ENCODE data around the gene CCNQ.
A peak's percentile ranks its signal among the peaks of the same experiment; 100 is the strongest.

The CCNQ gene

DNA sequence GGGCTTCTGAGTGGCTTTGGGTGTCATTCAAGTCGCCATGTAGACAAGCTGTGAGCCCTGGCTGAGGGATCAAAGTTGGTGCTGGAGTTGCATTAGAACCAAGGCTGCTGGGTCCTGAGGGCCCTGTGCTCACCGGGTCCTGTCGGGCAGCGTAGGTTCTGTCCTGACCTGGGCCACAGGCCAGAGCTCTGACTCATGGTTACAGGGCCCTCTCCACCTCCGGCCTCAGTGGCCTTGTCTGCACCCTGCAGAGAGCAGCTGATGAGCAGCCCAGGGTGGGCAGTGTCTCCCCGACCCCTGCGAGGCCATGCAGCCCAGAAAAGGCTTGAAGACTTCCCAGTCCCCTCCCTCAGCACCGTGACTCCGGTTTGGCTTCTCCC is 59.0 kb downstream of the CCNQ start:
- Histone ChIP-seq H3F3A (ENCODE audit: insufficient read depth, low read length) (no peaks in the 10 kb centered on the region), H4K20me1 (ENCODE audit: insufficient read depth, low read length) (no peaks in the 10 kb centered on the region), H3K9me3 (replicated peaks; ENCODE audit: insufficient read depth, low read length) (no peaks in the 10 kb centered on the region), H2AFZ (ENCODE audit: low read length) (no peak overlapping the region), H3K9ac (ENCODE audit: low read length) (no peak overlapping the region), H3K9me2 (replicated peaks; ENCODE audit: insufficient read depth, low read length) (no peaks in the 10 kb centered on the region), H3K4me3 (ENCODE audit: low read length) (no peak overlapping the region), H3K4me2 (ENCODE audit: low read depth, low read length) (no peak overlapping the region), H3K36me3 (replicated peaks; ENCODE audit: insufficient read depth, low read length) (no peaks in the 10 kb centered on the region), H3K27ac (ENCODE audit: low read length) (no peak overlapping the region), H3K4me1 (ENCODE audit: low read length) (no peaks in the 10 kb centered on the region), H3K79me2 (ENCODE audit: low read length) (no peaks in the 10 kb centered on the region), H3K27me3 (replicated peaks; ENCODE audit: insufficient read depth, low read length) (peaks cover 51% of the 10 kb centered on the region)
- TF ChIP-seq EZH2phosphoT487 (IDR thresholded peaks at IDR 0.05; ENCODE audit: low read length): no peak
- TF ChIP-seq EZH2 (optimal IDR thresholded peaks at IDR 0.05; ENCODE audit: low read depth, low read length): no peak
- TF ChIP-seq, protein P1, sequence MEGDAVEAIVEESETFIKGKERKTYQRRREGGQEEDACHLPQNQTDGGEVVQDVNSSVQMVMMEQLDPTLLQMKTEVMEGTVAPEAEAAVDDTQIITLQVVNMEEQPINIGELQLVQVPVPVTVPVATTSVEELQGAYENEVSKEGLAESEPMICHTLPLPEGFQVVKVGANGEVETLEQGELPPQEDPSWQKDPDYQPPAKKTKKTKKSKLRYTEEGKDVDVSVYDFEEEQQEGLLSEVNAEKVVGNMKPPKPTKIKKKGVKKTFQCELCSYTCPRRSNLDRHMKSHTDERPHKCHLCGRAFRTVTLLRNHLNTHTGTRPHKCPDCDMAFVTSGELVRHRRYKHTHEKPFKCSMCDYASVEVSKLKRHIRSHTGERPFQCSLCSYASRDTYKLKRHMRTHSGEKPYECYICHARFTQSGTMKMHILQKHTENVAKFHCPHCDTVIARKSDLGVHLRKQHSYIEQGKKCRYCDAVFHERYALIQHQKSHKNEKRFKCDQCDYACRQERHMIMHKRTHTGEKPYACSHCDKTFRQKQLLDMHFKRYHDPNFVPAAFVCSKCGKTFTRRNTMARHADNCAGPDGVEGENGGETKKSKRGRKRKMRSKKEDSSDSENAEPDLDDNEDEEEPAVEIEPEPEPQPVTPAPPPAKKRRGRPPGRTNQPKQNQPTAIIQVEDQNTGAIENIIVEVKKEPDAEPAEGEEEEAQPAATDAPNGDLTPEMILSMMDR (IDR thresholded peaks at IDR 0.05; ENCODE audit: low read length): no peak
- no peak for DNase-seq

DNA sequence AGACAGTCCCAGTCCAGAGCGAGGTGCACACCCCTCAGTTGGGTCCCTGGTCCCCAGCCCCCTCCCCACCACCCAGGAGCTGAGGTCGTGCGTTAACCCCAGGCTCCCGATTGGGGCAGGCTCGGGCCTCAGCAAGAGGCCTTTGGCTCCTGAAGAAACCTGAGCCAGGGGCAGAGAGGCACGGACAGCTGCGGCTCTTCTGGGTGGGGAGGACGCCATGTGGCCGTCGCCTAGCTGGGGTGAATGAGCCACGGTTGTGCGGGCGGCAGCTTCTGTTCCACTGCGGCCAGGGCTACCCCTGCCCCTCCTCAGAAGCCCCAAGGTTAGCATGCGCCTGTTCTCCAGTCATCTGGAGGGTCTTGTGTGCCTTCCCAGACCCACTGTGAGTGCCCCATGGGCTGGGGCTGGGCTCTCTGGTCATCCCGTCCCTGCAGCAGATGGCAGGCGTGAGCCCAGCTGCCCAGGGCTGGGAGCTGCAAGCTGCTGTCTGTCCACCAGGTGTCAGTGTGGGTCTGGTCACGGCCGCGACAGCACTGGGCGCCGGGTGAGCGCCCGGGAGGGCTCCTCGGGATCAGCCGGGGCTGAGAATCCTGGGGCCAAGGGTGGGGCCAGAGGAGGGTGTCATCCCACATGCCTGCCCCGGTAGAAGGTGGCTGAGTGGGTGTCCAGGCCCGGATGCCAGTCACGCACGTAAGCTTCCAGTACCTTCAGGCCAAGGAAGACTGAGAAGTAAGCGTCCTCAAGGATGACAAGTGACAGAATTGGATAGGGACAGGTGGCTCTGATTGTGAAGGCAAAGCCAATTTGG is 59.6 kb downstream of the CCNQ start:
- no peaks in the 10 kb centered on the region for H3K36me3 ChIP-seq (replicated peaks; ENCODE audit: insufficient read depth, low read length)
- no peak overlapping the region for H3K4me2 ChIP-seq (ENCODE audit: low read depth, low read length)
- TF ChIP-seq, protein P1 (IDR thresholded peaks at IDR 0.05; ENCODE audit: low read length): peak; percentile 79
- TF ChIP-seq EZH2phosphoT487 (IDR thresholded peaks at IDR 0.05; ENCODE audit: low read length): no peak
- peak; percentile 42 for DNase-seq
- H3K27me3 ChIP-seq (replicated peaks; ENCODE audit: insufficient read depth, low read length): peaks cover 50% of the 10 kb centered on the region
- no peaks in the 10 kb centered on the region for H4K20me1 ChIP-seq (ENCODE audit: insufficient read depth, low read length)
- H3K9ac ChIP-seq (ENCODE audit: low read length): no peak overlapping the region
- no peaks in the 10 kb centered on the region for H3K4me1 ChIP-seq (ENCODE audit: low read length)
- H3K79me2 ChIP-seq (ENCODE audit: low read length): no peaks in the 10 kb centered on the region
- H3K4me3 ChIP-seq (ENCODE audit: low read length): no peak overlapping the region
- no peak overlapping the region for H3K27ac ChIP-seq (ENCODE audit: low read length)
- no peak overlapping the region for H2AFZ ChIP-seq (ENCODE audit: low read length)
- H3F3A ChIP-seq (ENCODE audit: insufficient read depth, low read length): no peaks in the 10 kb centered on the region
- no peaks in the 10 kb centered on the region for H3K9me2 ChIP-seq (replicated peaks; ENCODE audit: insufficient read depth, low read length)
- H3K9me3 ChIP-seq (replicated peaks; ENCODE audit: insufficient read depth, low read length): no peaks in the 10 kb centered on the region

DNA sequence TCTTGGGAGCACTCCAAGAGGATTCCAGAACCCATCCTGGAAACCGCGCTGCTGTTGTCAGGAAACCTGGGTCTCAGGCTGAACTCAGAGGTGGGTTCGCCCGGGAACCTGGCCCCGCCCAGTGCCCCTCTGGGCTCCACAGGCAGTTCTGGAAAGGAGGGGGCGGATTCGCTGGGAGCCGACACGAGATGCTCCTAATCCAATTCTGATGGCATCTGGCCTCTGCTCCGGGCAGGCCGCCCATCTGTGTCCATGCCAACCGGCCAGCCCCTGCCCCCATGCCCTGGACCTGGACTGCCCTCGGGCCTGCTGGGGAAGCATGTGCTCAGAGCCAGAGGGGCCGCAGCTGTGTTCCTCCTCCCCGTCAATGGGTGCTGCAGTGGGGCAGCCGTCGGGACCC is 60.5 kb downstream of the CCNQ start:
- Histone ChIP-seq H3K27ac (ENCODE audit: low read length) (no peak overlapping the region), H3F3A (ENCODE audit: insufficient read depth, low read length) (no peaks in the 10 kb centered on the region), H3K79me2 (ENCODE audit: low read length) (no peaks in the 10 kb centered on the region), H3K36me3 (replicated peaks; ENCODE audit: insufficient read depth, low read length) (no peaks in the 10 kb centered on the region), H3K4me3 (ENCODE audit: low read length) (no peak overlapping the region), H3K4me2 (ENCODE audit: low read depth, low read length) (no peak overlapping the region), H3K27me3 (replicated peaks; ENCODE audit: insufficient read depth, low read length) (peaks cover 59% of the 10 kb centered on the region), H2AFZ (ENCODE audit: low read length) (no peak overlapping the region), H3K9me2 (replicated peaks; ENCODE audit: insufficient read depth, low read length) (no peaks in the 10 kb centered on the region), H3K4me1 (ENCODE audit: low read length) (no peaks in the 10 kb centered on the region), H4K20me1 (ENCODE audit: insufficient read depth, low read length) (no peaks in the 10 kb centered on the region), H3K9ac (ENCODE audit: low read length) (no peak overlapping the region), H3K9me3 (replicated peaks; ENCODE audit: insufficient read depth, low read length) (no peaks in the 10 kb centered on the region)
- TF ChIP-seq EZH2phosphoT487 (IDR thresholded peaks at IDR 0.05; ENCODE audit: low read length): no peak
- no peak for TF ChIP-seq EZH2 (optimal IDR thresholded peaks at IDR 0.05; ENCODE audit: low read depth, low read length)
- TF ChIP-seq, protein P1 (IDR thresholded peaks at IDR 0.05; ENCODE audit: low read length): no peak
- no peak for DNase-seq

All from MM.1S (cell line).